GM18499 (cell line): ENCODE measurements around the gene SLC44A1.
"Not testable (repeated sequence)": the region's sequence is repeated elsewhere in the genome, so short reads cannot be mapped to it uniquely, and the experiment has no call there.

ENCODE experiments used
- ATAC-seq: cut with Tn5 transposase; IDR thresholded peaks from one replicate; pipeline ENCODE4 v1.9.1; 2021; ENCODE audit warnings: moderate number of reproducible peaks; ENCODE audit not compliant: insufficient read depth, unreplicated experiment

SLC44A1 gene

DNA sequence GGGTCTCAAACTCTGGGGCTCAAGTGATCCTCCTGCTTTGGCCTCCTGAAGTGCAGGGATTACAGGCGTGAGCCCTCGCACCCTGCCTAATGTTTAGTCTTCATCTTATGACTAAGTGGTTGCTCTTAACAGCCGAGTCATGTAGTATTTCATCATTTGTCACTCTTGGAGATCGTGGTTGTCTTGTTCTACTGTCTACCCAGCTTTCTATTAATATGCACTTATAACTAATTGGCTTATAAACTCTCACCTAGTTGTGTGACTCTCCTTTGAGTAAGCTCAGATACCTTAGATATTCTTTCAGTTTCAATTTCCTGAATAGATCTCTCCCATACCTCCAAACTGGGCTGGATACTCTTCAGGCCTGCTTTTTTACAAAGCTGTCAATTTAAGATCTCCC lies 19.9 kb downstream of the SLC44A1 start:
- ATAC-seq: no peak

DNA sequence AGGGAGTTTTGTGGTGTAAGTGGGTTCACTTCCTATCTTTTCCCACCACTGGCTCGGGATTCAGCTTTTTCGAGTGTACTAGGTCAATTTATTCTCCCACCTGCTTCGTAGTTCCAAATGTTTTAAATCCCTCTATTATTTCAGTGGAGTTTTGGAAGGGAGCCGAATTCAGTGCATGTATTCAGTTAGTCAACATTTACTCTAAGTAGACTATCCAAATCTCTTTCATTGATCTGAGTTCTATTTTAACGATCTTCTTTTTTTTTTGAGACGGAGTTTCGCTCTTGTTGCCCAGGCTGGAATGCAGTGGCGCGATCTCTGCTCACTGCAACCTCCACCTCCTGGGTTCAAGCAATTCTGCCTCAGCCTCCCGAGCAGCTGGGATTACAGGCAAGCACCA lies 23.8 kb downstream of the SLC44A1 start:
- not testable (repeated sequence) for ATAC-seq

DNA sequence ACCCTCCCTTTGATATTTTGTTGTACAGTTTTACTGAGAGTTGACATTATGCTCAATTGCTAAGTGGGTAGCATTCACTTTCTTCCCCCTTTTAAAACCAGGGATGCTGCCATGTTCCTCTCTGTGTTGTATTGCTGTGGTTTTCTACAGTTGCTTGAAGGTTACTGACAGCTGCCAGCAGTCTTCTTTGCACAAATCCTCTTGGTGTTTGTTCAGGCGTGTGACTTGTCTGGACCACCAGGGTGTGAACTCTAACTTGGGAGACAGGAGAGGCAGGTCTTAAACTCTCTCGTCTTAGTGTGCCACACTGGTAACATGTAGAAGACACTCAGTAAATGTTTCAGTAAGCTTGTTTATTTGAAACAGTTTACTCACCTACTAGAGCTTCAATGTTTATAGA lies 25.1 kb downstream of the SLC44A1 start:
- no peak for ATAC-seq

- no peak for ATAC-seq
Observed at GRCh38 chr9:105270711-105271110, 26.3 kb downstream of the SLC44A1 start.

DNA sequence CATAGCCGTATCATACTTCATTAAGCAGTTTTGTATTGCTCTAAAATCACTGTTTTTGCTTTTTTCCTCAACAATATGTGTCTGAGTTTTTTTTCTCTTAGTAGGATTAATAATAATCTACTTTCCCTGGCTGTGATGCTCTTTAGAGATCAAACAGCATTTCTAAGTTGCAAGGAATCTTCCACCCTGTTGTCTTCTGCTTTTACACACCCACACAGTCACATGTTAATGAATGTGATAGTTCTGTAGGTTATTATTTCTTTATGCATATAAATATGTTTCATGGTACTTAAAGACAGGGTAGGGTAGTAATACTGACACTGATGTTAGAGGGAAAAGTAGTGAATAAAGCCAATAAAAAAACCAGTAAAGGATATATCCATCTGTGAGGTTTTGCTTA lies 29.3 kb downstream of the SLC44A1 start:
- ATAC-seq: no peak

DNA sequence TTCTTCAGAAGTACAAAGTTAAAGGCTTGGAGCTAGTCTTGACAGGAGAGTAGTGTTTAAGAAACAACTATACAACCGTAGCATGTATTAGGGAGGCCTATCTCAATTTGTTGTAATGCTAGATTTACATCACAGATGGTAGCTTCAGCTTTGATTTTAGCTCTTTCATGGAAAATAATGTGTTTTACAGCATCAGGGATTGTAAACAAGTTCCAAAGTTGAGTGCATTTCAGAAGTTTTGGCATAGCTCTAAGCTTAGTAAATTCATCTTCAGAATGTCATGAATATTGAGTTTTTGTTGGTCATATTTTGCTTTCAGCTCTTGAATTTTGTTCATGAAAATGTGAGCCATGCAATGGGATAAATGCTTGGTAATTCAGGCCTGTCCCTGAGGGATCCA lies 30.7 kb downstream of the SLC44A1 start:
- no peak for ATAC-seq

DNA sequence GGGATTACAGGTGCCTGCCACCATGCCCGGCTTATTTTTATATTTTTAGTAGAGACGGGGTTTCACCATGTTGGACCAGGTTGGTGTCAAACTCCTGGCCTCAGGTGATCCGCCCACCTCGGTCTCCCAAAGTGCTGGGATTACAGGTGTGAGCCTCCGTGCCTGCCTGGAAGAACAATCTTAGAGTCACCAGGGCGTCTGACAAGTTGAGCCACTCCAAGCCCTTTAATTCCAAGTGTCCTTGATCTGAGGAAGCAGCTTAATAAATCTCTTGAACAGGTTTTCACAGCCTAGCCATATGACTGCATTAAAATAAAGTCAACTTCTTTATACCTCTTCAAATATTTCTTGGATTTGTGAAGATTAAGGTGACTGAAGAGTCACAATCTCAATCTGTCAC lies 31.5 kb downstream of the SLC44A1 start:
- ATAC-seq: no peak

- ATAC-seq: no peak
Observed at GRCh38 chr9:105278751-105279150, 34.3 kb downstream of the SLC44A1 start.

GRCh38 chr9:105280691-105281090 lies 36.2 kb downstream of the SLC44A1 start:
- ATAC-seq: no peak

- no peak for ATAC-seq
Observed at GRCh38 chr9:105281272-105281671, 36.8 kb downstream of the SLC44A1 start.

DNA sequence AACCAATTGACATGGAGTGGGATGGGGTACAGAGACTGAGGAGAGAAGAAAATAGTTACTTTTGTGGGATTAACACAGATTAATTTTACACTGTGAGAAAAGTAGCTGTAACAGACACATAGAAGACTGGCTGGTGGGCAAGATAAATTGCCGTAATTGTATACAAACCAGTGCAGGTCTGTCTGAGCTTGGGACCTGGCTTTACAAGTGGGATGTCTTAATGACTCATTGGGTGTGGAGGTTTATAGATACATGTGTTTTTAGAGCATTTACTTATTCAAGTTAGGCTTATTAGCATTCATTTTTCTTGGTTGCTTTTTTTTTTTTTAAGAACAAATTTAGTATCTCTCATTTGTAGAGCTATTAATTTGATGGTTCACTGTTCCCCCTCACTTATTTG lies 37.5 kb downstream of the SLC44A1 start:
- ATAC-seq: no peak

DNA sequence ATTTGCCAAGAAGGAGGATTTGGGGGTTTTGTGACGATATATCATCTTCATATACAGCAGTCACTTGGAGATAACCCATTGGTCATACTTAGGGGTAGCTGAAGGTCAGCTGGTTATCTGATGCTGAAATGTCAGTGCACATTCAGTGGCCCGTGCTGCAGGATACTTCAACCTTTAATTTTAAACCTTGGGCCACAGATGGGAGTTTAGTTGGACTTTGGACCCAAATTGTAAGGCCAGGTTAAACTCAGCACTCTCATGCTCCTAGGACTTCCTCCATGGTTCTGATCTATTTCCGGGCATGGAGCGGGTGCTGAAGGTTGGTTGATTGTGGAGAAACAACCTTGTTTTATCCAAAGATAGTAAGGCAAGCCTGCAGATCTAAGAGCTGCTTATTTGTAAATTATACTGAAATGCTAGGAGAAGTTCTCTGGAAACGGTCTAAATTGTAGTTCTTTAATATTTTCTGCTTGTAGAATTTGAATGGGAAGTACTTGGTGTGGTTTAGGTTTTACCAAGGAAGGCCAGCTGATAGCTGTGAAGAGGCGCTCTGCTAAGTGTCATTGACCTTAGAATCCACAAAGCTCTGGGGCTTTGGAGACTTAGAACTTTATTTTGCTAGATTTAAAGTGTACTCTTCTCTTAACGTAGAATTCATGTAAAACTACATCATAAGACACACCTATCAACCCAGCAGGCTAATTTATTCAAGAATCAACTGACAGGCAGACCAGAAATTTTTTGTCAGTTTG lies 38.6 kb downstream of the SLC44A1 start:
- ATAC-seq: no peak

- ATAC-seq: no peak
Observed at GRCh38 chr9:105283795-105284194, 39.3 kb downstream of the SLC44A1 start.

- no peak for ATAC-seq
Observed at GRCh38 chr9:105284463-105284862, 40.0 kb downstream of the SLC44A1 start.

- no peak for ATAC-seq
Observed at GRCh38 chr9:105286098-105286497, 41.6 kb downstream of the SLC44A1 start.

DNA sequence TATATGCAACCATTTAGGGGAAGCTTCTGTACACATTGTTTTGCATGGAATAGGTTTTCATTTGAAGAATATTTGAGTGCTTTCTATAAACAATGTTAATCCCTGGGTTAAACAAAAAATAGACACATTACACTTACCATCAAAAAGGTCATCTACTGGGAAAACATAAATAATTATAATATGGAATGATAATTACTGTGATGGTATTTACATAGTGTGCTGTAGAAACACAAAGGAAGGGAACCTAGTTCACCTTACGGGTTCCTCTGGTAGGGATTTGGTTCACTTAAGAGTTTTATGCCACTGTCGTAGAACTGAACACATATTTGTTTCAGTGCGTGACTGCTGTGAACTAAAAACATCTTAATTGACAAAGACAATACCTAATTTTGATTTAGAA lies 44.9 kb downstream of the SLC44A1 start:
- no peak for ATAC-seq

DNA sequence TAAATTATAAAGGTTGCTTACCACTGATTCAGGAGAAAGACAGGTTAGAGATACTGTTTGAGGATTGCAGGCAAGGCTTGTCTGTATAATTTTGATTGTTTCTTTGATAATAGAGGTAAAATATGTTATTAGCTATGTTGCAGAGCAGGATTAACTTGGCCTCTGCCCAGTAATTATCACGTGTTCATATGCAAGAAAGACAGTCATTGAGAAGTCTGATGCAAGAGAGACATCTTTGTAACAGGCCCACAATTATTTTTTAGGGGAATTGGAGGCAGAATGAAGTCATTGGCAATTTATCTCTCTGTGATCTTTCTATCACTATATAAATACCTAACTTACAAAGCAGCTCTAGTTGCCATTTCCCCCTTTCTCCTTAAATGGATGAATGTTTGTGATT lies 46.0 kb downstream of the SLC44A1 start:
- ATAC-seq: no peak

GRCh38 chr9:105290954-105291353 lies 46.5 kb downstream of the SLC44A1 start:
- no peak for ATAC-seq

DNA sequence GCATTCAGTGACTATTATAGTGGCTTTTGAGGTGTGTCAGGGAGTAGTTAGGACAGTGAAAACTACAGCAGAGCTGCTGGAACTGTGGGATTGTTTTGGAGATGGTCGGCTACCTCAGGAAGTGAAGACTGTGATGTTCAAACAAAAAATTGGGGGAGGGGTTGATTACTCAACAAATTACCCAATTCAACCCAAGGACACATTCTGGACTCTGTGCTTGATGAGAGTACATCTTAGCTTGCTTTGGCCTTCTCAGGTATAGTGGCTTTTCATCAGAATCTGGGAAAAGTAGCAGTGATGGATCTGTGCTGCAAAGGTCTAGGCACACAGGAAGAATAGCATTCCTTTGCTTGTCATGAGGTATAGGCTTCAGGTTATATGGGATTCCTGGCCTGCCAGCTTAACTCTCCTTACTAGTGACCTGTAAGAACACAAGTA lies 47.0 kb downstream of the SLC44A1 start:
- no peak for ATAC-seq

- no peak for ATAC-seq
Observed at GRCh38 chr9:105291938-105292337, 47.5 kb downstream of the SLC44A1 start.

DNA sequence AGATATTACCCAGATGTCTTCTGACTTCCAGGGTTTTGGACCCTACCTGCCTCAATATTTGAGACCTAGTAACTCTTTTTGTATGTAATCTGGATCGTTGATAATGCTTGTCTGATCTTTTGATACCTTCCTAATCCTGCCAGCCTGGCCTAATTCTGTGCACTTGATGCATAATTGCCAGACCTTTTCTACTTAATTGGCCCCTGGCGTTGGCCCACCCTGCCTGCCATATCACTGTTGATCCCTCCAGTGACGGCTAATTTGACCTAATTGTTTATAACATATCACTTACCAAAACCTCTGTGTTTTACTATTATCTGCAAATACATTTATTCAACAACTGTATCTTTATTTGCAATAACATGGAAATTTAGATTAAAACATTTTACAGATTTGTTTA lies 49.0 kb downstream of the SLC44A1 start:
- ATAC-seq: no peak

DNA sequence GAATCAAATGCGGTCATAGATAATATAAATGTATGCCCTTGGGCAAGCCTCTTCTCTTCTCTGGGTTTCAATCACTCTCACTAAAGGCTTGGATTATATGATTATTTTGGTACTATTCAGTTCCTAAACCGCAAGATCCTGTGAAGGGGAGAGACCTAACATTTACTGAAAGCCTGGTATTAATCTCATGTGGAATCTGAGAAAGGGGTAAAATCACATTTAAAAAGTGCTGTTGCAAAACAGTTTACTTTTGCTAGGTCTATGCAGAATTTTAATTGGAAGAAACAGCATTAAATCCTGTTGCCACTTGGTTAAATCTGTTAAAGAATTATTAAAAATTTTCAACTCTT lies 50.7 kb downstream of the SLC44A1 start:
- no peak for ATAC-seq

DNA sequence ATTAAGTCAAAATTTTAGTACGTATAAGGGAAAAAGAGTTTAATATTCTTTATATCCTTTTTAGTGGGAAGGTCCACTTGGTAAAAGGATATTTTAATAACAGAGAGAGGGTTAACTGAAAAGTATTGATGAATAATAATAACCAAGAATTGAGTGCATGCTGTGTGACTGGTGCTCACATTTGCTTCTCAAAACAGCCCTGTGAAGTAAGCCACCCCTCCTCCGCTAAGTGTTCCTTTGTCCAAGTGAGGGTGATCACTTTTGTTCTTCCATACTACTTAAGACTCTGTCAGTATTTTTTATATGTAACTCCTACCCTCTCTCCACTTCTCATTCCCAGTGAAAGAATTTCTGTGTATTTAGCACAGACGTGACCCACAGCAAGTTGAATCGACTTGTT lies 51.5 kb downstream of the SLC44A1 start:
- ATAC-seq: no peak
